HEK293T (cell line): ENCODE data around the gene MIEF2.

Source experiments
- CTCF ChIA-PET: fragments of 350-600 bp; formaldehyde crosslinking; extraction: SDS; loops from one replicate; lab custom pipeline; 2021; ENCODE audit warnings: antibody characterized with exemption, inconsistent platforms; lab: Yijun Ruan, JAX
- POLR2A ChIA-PET: fragments of 350-600 bp; formaldehyde crosslinking; extraction: SDS; loops from one replicate; lab custom pipeline; 2020; ENCODE audit warnings: antibody characterized with exemption, inconsistent platforms; lab: Yijun Ruan, JAX
- DNase-seq: peaks from one replicate; pipeline ENCODE4 v3.0.0; 2012; ENCODE audit warnings: mixed read lengths; ENCODE audit errors: extremely low spot score
- ARNT ChIP-seq: fragments of 450-650 bp; IDR thresholded peaks from 2 replicates; pipeline ENCODE4 v1.6.1; 2017; ENCODE audit warnings: mild to moderate bottlenecking
- BHLHE40 ChIP-seq: fragments of 450-650 bp; IDR thresholded peaks from 2 replicates; pipeline ENCODE4 v1.6.1; 2016; ENCODE audit warnings: mild to moderate bottlenecking, moderate library complexity, borderline replicate concordance
- CTBP1 ChIP-seq: fragments of 450-650 bp; IDR thresholded peaks from 2 replicates; pipeline ENCODE4 v1.6.1; 2016; ENCODE audit warnings: borderline replicate concordance
- ELF4 ChIP-seq: fragments of 450-650 bp; IDR thresholded peaks from 2 replicates; pipeline ENCODE4 v1.6.1; 2017; ENCODE audit warnings: antibody characterized with exemption
- FOXA1 ChIP-seq: fragments of 450-650 bp; IDR thresholded peaks from 2 replicates; pipeline ENCODE4 v1.6.1; 2016; ENCODE audit warnings: mild to moderate bottlenecking
- FOXK2 ChIP-seq: fragments of 450-650 bp; IDR thresholded peaks from 2 replicates; pipeline ENCODE4 v1.6.1; 2016; ENCODE audit warnings: mild to moderate bottlenecking
- FOXM1 ChIP-seq: fragments of 450-650 bp; IDR thresholded peaks from 2 replicates; pipeline ENCODE4 v1.6.1; 2017; ENCODE audit warnings: mild to moderate bottlenecking, borderline replicate concordance
- HDGF ChIP-seq: fragments of 450-650 bp; IDR thresholded peaks from 2 replicates; pipeline ENCODE4 v1.6.1; 2017; ENCODE audit warnings: antibody characterized with exemption, borderline replicate concordance
- L3MBTL2 ChIP-seq: fragments of 450-650 bp; conservative IDR thresholded peaks from 2 replicates; pipeline ENCODE4 v1.6.1; 2016; ENCODE audit warnings: mild to moderate bottlenecking
- LEF1 ChIP-seq: fragments of 450-650 bp; IDR thresholded peaks from 2 replicates; pipeline ENCODE4 v1.6.1; 2017; ENCODE audit warnings: mild to moderate bottlenecking, borderline replicate concordance
- NFRKB ChIP-seq: fragments of 450-650 bp; IDR thresholded peaks from 2 replicates; pipeline ENCODE4 v1.6.1; 2016; ENCODE audit warnings: mild to moderate bottlenecking, moderate library complexity
- PKNOX1 ChIP-seq: fragments of 450-650 bp; IDR thresholded peaks from 2 replicates; pipeline ENCODE4 v1.6.1; 2016
- SP1 ChIP-seq: fragments of 450-650 bp; IDR thresholded peaks from 2 replicates; pipeline ENCODE4 v1.6.1; 2017
- SUZ12 ChIP-seq: fragments of 450-650 bp; IDR thresholded peaks from 2 replicates; pipeline ENCODE4 v1.6.1; 2016; ENCODE audit warnings: mild to moderate bottlenecking
- TARDBP ChIP-seq: fragments of 450-650 bp; IDR thresholded peaks from 2 replicates; pipeline ENCODE4 v1.6.1; 2016
- ZNF384 ChIP-seq: fragments of 450-650 bp; IDR thresholded peaks from 2 replicates; pipeline ENCODE4 v1.6.1; 2016

Gene MIEF2

GRCh38 chr17:18261659-18262058, 1.2 kb downstream of the MIEF2 start:
- TF ChIP-seq HDGF (no peak), FOXM1 (no peak), BHLHE40 (no peak), LEF1 (no peak), SP1 (no peak), ARNT (no peak), SUZ12 (no peak), FOXA1 (no peak), TARDBP (no peak), CTBP1 (no peak), ZNF384 (no peak), PKNOX1 (no peak), NFRKB (no peak), ELF4 (no peak), FOXK2 (no peak), L3MBTL2 (no peak)
- CTCF ChIA-PET: no interaction called here
- POLR2A ChIA-PET: interaction anchor here (0.6 to 1.5 kb wide), 3 partner anchors 15 to 53 kb away, joined by 3 to 4 read pairs (median 3); partner anchors contain the start of genes SMCR8 and TOP3A
- DNase-seq: no peak

GRCh38 chr17:18262111-18262510, 1.6 kb downstream of the MIEF2 start:
- no peak for TF ChIP-seq SUZ12
- no peak for TF ChIP-seq FOXM1
- no peak for TF ChIP-seq NFRKB
- no peak for TF ChIP-seq ARNT
- ChIA-PET POLR2A (interaction anchor here (1.0 to 1.5 kb wide), 3 partner anchors 14 to 50 kb away, joined by 3 to 4 read pairs (median 4); no protein-coding TSS in a partner anchor), CTCF (no interaction called here)
- DNase-seq: no peak

- POLR2A ChIA-PET: interaction anchor here (1.1 to 1.5 kb wide), 2 partner anchors 14 to 50 kb away, joined by 4 read pairs; no protein-coding TSS in a partner anchor
- DNase-seq: no peak
- CTCF ChIA-PET: no interaction called here
- TF ChIP-seq LEF1: no peak
- TF ChIP-seq FOXM1: no peak
- no peak for TF ChIP-seq PKNOX1
These were observed 2.2 kb downstream of the MIEF2 start for GRCh38 chr17:18262641-18263040.

GRCh38 chr17:18263885-18264682, 3.6 kb downstream of the MIEF2 start:
- TF ChIP-seq LEF1 (no peak), FOXK2 (no peak), FOXM1 (no peak), TARDBP (no peak), SUZ12 (no peak), ELF4 (no peak), ARNT (no peak), L3MBTL2 (no peak), BHLHE40 (no peak)
- CTCF ChIA-PET: interaction anchor here (1.3 kb wide), 1 partner anchor 41 kb away, joined by 3 read pairs; no protein-coding TSS in a partner anchor
- POLR2A ChIA-PET: interaction anchor here (0.6 to 1.7 kb wide), 4 partner anchors 9 to 58 kb away, joined by 3 to 7 read pairs (median 3); no protein-coding TSS in a partner anchor
- DNase-seq: no peak

GRCh38 chr17:18267366-18267765, 6.9 kb downstream of the MIEF2 start:
- ChIA-PET POLR2A (interaction anchor here (0.8 to 1.4 kb wide), 2 partner anchors 14 to 47 kb away, joined by 3 to 6 read pairs; partner anchors contain the start of genes SMCR8 and TOP3A), CTCF (no interaction called here)
- no peak for DNase-seq
- TF ChIP-seq FOXK2 (no peak), HDGF (no peak), SUZ12 (no peak), TARDBP (no peak), L3MBTL2 (no peak)

- no peak for DNase-seq
- TF ChIP-seq ELF4 (no peak), CTBP1 (no peak), FOXM1 (no peak), HDGF (no peak), ARNT (no peak), FOXA1 (no peak), L3MBTL2 (no peak), NFRKB (no peak), SP1 (no peak), SUZ12 (no peak), ZNF384 (no peak), PKNOX1 (no peak), FOXK2 (no peak), LEF1 (no peak)
- CTCF ChIA-PET: interaction anchor here (0.7 kb wide), 1 partner anchor 49 kb away, joined by 5 read pairs; no protein-coding TSS in a partner anchor
- POLR2A ChIA-PET: interaction anchor here (0.7 to 1.4 kb wide), 3 partner anchors 13 to 78 kb away, joined by 3 to 6 read pairs (median 3); partner anchors contain the start of genes SMCR8 and TOP3A
These were observed 7.7 kb downstream of the MIEF2 start for GRCh38 chr17:18267927-18268711.
